Right lobe of liver (tissue), 4 donors: ENCODE data around the gene PPP1R3D.

Experiments
- POLR2A ChIP-seq: fragments of 450-650 bp; IDR thresholded peaks from one replicate; pipeline ENCODE4 v1.6.1; 2017; ENCODE audit warnings: antibody characterized with exemption, mild to moderate bottlenecking
- TF ChIP-seq, protein P1 (sequence below), 4 donors: fragments of 200-600 bp in 3 of 4; fragments of 450-650 bp in 1 of 4; IDR thresholded peaks; one replicate each; pipeline versions ENCODE4 v1.5.1 to v1.8.0; 2016 to 2022; ENCODE audit warnings: antibody characterized with exemption in 4 of 4, mild to moderate bottlenecking in 2 of 4
- donor health status: DM: no; HTN: no; CAD: no.
- donor health status: DM: no; HTN: no; CAD: no.
- donor health status: DM: no; HTN: yes; CAD: no.

DNA sequence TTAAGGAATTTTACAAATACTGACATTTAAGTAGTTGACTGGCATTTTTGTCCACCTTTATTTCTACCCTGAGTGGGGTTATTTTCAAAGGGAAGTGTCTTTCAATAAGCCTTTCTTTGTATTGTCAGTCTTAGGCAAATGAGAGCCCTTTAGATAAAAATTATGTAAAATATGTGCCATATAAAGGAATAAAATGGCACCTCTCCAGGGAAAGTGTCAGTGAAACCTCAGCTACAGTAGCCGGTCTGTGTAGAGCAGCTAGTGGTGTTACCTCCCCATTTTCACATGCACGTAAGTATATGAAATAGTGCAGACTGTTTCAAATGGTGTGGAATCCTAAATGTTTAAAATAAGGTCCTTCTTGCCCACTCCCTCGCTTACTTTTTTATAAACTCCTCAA lies 5.1 kb upstream of the PPP1R3D start:
- TF ChIP-seq, protein P1, sequence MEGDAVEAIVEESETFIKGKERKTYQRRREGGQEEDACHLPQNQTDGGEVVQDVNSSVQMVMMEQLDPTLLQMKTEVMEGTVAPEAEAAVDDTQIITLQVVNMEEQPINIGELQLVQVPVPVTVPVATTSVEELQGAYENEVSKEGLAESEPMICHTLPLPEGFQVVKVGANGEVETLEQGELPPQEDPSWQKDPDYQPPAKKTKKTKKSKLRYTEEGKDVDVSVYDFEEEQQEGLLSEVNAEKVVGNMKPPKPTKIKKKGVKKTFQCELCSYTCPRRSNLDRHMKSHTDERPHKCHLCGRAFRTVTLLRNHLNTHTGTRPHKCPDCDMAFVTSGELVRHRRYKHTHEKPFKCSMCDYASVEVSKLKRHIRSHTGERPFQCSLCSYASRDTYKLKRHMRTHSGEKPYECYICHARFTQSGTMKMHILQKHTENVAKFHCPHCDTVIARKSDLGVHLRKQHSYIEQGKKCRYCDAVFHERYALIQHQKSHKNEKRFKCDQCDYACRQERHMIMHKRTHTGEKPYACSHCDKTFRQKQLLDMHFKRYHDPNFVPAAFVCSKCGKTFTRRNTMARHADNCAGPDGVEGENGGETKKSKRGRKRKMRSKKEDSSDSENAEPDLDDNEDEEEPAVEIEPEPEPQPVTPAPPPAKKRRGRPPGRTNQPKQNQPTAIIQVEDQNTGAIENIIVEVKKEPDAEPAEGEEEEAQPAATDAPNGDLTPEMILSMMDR (IDR thresholded peaks at IDR 0.05): no peak
- TF ChIP-seq POLR2A: no peak
